ENCODE measurements around the gene SEMG2.

SEMG2 gene

DNA sequence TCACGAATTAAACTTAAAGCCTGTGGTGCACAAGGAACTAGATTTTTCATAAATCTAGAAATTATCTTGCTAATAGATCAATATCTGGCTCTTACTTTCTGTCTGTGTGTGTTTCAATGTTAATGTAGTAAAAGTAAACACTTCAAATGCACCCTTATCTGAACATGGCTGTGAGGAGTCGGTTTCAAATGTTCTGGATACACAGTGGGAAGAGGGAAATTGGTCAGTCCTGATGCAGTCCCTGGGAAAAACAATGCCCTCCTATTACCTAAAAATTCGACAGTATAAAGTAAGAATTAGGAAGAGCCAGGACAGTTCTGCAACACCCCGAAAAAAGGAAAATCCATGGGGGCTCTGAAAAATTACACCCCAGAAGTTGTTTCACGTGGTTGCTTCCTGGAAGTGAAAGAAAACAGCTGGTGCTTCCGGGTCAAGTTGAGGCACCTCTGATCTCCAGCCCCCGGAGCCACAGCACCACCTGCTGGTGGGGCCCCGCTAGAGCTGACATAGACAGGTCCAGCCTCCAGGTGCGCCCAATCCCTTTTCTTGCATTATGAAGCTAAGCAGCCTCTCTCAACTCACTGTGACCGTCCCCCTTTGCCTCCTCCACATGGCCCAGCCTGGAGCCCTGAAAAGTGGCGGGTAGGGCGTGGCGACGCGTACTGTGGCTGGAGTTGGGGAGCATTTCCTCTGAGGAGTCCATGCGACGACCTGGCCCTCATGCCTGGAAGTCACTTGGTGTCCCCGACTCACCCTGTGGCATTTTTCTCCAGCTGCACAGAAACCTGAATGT lies 8.3 kb downstream of the SEMG2 start:
- DNase-seq, result no peak

DNA sequence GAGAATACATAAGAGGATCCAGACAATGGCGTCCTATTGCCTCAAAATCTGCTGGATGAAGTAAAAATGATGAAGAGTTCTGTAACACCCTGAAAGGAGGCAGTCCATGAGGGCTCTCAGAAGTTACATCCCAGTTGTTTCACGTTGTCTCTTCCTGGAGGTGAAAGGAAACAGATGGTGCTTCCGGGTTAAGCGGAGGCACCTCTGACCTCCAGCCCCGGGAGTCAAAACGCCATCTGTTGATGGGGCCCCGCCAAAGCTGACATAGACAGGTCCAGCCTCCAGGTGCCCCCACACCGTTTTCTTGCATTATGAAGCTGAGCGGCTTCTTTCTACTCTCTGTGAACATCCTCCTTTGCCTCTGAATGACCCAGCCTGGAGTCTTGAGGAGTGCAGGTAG lies 9.5 kb downstream of the SEMG2 start:
- DNase-seq, result no peak

DNA sequence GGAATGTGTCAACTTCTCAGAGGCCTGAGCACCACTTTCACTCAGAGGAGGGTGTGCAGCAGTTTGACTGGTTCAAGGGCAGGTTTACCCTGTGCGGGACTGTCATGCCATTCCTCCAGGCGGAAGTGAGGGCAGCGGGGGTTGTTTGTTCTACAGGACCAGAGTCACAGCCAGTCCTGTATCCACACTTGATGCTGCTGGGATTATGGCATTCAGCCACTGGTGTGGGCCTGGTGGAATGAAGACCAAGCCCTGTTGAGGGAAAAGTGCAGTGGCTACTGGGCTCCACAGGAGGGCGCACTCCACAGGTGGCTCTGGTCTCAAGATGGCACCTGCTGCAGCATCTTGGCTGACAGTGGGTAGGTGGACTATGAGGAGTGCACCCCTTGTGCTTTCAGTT lies 14.8 kb downstream of the SEMG2 start:
- no peak for DNase-seq

DNA sequence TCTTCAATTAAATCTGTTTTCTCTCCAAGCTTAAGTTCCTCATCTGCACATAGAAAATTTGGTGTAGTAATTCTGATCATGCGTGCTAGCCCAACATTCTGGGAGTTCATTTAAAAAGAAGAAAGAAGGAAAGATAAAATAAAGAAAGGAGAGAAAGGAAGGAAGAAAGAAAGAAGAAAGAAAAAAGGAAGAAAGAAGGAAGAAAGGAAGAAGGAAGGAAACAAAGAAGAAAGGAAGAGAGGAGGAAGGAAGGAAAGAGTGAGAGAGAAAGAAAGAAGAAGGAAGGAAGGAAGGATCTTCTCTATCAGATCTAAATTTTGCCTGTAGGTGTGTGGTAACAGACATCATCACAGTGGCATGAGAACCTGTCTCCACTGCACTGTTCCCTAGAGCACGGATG lies 17.0 kb downstream of the SEMG2 start:
- no peak for DNase-seq

DNA sequence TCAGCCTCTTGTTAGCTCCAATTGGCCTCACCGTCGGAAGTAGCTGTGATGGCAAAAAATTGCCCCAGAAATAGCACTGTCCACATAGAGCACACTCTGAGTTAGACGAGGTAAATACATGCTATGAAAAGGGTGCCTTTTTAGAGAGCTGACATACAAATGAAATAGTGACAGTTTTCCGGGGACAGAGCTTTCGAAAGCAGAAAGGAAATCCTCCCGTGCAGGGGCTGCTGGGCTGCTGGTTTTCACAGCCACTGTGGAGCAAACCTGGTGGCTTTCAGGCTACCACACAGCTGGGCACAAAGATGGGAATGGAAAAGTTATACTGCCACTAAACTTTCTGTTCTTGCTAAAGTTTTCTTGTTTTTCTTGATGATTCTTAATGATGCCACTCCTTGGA lies 24.9 kb downstream of the SEMG2 start:
- peak; percentile 2 for DNase-seq

DNA sequence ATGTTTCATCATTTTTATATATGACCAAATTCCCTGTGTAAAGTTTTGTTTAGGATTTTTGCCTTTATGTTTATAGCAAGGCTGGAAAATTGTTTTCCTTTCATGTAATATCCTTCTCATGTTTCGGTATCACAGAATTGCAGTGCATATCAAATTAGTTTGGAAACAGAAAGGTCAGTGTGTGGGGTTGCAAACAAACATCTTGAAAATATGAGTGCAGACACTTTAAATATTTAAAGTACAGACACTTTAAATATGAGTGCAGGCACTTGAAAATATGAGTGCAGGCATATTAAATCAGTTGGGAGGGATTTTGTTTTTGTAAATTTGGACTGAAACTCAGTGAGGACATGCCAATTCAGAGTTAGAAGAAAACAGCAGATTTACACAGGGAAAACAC lies 26.7 kb downstream of the SEMG2 start:
- no peak for DNase-seq

DNA sequence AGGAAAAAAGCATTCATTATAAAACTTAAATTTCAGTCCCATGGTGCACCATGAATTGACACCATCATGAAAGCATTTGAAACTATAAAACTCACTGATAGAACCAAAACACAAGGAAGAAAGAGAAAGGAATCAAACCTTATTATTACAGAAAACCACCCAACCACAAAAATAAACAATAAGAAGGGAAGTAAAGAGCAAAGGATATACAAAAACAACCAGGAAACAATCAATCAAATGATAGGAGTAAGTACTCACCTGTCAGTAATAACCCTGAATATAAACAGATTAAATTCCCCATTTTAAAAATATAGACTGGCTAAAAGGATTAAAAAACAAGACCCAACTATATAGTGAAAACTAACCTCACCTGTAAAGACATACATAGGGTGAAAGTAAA lies 27.4 kb downstream of the SEMG2 start:
- DNase-seq, result no peak

DNA sequence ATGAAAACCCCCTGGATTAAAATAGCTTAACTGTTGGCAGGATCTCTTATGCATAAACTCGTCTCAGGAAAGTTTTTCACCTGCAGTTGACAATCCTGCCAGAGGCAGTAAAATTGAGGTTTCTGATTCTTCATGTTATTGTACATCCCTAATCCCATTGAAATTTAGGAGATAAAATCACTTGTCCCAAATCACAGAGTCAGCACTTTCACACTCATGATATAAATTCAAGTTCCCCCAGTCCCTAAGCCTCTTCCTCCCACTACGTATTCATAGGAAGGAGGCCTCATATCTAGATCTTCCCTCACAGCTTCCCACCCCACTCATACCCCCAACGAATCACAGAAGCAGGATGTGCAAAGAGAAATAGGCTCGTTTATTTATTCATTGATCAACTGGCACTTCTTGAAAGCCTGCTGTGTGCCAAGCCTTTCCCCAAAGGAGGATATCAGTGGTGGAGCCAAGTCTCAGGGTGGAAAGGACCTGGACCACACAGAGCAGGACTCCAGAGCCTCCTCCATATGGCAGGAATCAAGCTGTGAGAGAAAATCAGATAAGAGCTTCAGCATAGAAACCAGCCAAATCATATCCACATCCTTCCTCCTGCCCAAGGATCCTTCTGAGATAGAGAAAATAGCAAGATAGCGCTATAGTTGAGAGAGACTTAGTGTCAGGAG lies 30.8 kb downstream of the SEMG2 start:
- DNase-seq, result no peak

DNA sequence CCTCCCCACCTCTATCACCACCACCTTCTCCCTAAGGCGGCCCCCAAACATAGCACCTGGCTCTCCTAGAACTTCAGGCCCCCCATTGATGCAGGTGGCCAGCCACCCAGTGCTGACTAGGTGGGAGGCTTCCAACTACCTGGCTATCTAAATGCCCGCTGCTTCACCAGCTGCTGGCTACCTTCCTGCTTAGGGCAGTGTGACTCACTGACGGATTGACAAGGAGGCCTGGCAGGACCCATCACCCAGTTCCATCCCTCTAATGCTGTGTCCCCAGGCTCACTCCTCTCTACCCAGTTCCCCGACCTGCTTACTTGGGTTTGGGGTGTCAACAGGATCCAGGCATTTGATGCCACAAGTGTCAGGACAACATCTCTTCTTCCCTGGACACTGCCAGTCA lies 32.1 kb downstream of the SEMG2 start:
- no peak for DNase-seq

DNA sequence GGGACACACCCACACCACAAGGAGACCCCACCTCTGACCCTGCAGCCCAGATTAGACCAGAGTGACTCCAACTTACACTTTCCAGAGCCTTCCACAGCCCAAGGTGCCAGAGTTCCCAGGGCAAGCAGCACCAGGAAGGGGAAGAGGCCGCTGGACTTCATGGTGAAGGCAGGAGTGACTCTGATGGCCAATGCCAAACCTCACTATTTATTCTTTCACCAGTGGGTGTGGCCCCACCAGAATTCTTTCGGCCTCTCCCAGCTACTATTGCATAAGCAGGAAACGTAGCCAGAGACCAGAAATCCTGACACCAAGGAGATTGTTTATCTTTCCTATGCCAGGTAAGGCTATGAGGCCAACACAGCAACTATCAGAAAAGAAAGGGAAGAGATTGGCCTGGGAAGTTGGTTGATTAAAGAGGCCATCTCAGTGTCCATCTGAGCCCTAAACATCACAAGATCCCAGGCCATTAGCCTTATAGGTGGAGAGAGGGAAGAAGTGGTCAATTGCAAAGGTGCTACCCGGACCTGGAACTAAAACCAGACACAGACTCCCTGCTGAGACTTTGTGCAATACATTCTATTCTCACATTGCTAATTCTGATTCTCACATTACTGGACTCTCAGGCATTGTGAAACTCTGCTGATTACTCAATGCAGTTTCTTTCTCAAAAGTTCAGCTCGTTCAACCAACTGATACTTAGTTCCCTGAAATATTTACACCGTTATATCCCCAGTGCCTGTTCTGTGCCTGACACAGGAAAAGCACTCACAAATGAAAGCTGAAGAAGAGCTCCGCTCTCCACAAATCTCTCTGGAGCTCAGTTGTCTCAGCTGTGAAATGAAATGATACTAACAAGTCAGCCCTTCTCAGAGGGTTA lies 33.5 kb downstream of the SEMG2 start, which contains the start of gene SLPI:
Gene SLPI, minus strand, starts transcription at position 182 of the 880 bp plus-strand sequence. Its CDS starts 21 bp downstream, at position 161.
- no peak for DNase-seq

DNA sequence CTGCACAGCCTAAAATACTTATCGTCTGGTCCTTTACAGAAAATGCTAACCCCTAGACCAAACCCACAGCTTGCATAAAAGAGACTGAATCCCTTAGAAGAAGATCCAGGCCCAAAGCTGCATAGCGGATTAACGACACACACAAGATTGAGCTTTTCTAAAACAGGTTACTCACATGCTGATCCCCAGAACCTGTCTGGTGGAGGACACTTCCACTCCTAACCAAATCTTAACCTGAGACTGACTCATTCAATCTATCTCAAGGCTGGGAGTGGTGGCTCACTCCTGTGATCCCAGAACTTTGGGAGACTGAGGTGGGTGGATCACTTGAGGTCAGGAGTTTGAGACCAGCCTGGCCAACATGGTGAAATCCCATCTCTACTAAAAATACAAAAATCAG lies 36.0 kb downstream of the SEMG2 start:
- DNase-seq, result no peak

DNA sequence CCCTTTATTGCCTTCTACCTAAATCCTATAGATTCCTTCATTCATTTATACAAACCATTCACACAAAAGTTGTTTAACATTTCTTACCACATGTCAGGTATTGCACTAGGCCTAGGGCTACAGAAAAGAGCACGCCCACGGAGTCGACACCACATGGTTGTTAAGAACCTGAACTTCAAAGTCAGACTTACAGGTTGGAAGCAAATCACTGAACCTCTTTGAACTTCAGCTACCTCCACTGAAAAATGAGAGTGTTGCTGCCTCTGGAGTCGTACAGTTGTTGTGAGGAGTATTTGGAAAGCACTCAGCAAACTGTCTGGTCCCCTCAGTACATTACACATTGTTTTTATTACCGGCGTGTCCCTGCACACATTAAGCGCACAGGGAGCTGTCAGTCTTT lies 36.5 kb downstream of the SEMG2 start:
- no peak for DNase-seq

DNA sequence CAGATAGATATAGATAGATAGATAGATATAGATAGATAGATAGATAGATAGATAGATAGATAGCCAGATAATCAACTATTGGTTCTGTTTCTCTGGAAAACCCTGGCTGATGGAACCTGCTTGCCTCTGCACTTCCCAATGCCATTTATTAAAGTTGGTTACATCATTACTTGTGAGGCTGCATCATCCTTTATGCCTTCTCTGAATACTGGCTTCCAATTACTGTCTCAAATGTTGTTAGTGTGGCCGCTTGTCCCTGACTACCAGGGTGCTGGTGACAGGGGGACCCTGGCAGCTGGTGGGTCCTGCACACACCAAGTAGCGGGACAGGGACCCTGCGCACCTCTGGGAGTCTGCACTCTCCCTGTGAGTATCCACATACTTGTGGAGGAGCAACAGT lies 37.1 kb downstream of the SEMG2 start:
- no peak for DNase-seq

DNA sequence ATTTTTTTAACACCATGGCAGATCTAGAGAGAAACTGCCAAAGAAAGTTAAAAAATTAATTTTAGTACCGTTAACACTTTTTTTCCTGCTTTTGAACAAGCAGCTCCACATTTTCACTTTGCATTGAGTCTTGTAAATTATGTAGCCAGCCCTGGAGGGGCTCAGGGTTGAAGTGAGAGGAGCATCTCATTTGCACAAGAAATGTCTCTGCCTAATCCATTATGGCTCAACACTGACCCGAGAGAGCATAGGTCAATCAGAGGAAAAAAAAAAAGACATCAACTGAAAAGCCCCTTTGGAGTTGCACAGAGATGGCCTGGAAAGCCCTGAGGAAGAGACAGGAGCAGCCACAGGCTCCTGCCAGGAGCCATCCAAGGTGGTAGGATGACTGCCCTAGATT lies 37.5 kb downstream of the SEMG2 start:
- DNase-seq, result no peak

DNA sequence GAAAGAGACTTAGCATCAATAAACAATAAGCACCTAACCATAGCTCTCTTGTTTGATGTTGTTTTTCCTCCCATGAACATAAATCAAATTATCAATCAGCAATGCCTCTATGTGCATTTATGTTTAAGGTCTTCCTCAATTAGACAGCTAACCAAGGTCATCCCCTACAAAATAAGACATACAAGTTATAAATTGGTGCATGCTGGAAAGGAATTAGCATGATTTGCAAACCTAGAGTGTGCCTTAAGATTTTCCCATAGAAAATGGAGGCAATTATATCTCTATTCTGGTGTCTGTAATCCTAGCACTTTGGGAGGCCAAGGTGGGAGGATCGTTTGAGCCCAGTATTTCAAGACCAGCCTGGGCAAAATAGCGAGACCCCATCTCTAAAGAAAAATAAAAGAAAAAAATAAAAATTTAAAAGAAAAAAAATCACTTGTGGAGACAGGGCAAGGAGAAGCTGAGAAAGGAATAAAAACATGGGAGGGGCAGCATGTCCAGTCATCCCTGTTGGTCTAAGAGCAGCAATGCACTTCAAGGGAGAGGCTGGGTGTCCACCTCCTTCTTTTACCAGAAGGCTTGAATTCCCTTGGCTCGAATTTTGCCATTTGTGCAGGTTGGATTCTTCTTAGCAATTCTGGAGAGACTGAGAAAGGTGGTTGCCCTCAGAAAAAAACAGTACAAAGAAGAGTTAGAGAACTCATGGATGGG lies 42.5 kb downstream of the SEMG2 start:
- no peak for DNase-seq

DNA sequence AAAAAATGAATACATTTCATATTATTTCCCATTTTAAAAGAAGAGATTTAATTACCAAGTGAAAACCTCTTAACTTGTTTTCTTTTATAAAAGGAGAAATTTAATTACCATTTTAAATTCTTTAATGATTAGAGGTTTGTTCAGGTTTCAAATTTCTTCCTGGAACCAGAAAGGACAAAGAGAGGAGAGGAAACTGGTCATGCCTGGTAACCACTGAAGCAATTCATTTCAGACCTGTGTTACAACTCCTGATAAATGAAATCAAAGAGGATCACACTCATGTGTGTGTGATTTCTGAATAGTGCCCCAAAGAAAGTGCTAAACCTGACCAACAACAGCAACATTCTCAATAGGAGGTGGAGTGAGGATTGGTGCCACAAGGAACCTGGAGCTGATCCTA lies 45.8 kb downstream of the SEMG2 start:
- no peak for DNase-seq

DNA sequence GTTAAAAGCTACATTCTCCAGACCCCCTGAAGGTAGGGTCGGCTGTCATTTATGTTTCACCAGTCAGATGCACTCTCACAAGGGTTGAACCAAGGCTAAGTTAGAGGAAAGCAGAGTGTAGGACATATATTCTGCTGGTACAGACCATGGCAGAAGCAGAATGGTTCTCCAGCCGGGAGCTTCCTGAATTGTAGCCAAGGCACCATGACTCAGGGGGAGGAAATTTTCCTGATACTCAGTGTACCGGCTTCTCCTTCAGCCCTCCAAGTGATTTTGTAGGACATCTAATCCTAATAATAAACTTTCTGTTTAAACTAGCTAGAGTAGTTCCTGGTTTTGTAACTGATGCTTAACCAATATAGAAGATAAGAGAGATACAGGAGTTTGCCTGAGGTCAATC lies 47.4 kb downstream of the SEMG2 start:
- no peak for DNase-seq

DNA sequence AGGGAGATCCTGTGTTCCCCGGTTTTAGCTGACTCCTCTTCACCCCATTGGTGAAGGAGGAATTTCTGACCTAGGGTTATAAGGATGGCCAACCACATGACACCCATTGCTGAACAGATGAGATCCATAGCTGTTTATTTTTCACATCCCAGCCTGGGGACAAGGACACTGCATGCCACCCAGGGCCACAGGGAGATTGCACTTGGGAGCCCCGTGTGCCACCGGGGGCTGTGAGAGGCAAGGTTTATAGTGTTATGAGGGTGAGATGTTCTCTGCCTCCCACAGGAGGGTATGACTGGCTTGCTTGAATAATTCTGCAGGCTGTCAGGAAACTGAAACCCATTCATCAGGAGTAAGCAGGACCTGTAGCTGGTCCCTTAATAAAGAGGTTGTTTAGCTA lies 47.9 kb downstream of the SEMG2 start:
- DNase-seq, result no peak

DNA sequence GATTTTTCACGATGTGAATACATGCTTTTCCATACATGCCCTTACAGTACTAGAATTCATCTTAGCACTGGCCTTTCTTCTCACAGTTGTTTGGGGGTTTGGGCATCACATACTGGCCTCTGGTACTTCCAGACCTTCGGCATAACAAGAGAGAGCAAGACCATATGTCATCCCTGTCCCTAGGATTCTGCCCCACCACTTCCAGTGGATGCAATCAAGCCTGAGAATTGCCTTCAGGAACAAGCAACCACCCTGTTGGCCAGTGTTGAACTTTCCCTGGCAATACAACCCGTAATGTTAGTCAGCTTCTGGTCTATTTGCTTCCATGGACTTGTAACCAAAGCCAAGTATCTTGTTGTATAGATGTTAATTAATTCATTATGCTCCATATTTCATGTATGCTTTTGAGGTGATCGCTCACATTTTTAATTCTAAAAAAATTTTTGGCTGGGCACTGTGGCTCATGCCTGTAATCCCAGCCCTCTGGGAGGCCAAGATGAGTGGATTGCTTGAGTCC lies 48.6 kb downstream of the SEMG2 start:
- DNase-seq, result no peak

Data from KG1 (cell line).